Panc1 (cell line): Measurements from ENCODE around the gene MBTPS1. TPM values are rescaled to one million over a fixed set of nuclear protein-coding genes. Genes with fewer than 3 reads are reported as not detected.

Experiments used
- ATAC-seq: fragments of 200-7000 bp; cut with Tn5 transposase; 2 replicates; pipeline ENCODE4 v1.9.1; 2020; ENCODE audit warnings: mild to moderate bottlenecking, moderate library complexity
- BruUV-seq: library from RNA; stranded (reverse); fragments of 400-500 nt; replicated peaks from 2 replicates; lab custom pipeline; 2021; lab: Mats Ljungman, UMichigan
- CTCF ChIA-PET: fragments of 300-600 bp; sonication (Branson Sonifier 250); formaldehyde crosslinking; loops from one replicate; lab custom pipeline; 2022; ENCODE audit warnings: antibody characterized with exemption; lab: Charles Lee
- POLR2A ChIA-PET: fragments of 300-600 bp; sonication (Branson Sonifier 250); formaldehyde crosslinking; loops from one replicate; lab custom pipeline; 2022; ENCODE audit warnings: antibody characterized with exemption; lab: Charles Lee
- DNase-seq: peaks from one replicate; pipeline ENCODE4 v3.0.0-alpha.2; 2010; ENCODE audit warnings: low read depth, low spot score
- H3K27ac ChIP-seq: 2 replicates; pipeline ENCODE4 v1.5.1; 2011; ENCODE audit warnings: mild to moderate bottlenecking, low read length, inconsistent platforms
- H3K27me3 ChIP-seq: fragments of 200-500 bp; sonication (Bioruptor generic); 2 replicates; pipeline ENCODE4 v1.6.0; 2014; ENCODE audit warnings: low read length, inconsistent platforms; ENCODE audit not compliant: control insufficient read depth, insufficient read depth
- H3K36me3 ChIP-seq: fragments of 200-500 bp; sonication (Bioruptor generic); 2 replicates; pipeline ENCODE4 v1.5.1; 2014; ENCODE audit warnings: inconsistent platforms, mild to moderate bottlenecking, low read length, moderate library complexity; ENCODE audit not compliant: control insufficient read depth, insufficient read depth
- H3K4me1 ChIP-seq: 2 replicates; pipeline ENCODE4 v1.5.1; 2011; ENCODE audit warnings: inconsistent platforms, mild to moderate bottlenecking, low read length, moderate library complexity; ENCODE audit not compliant: control insufficient read depth, insufficient read depth
- H3K4me3 ChIP-seq, 2 experiments: 2 replicates each; pipeline ENCODE4 v1.5.1; 2011 to 2012; ENCODE audit warnings: low read depth in 2 of 2, low read length in 2 of 2, mild to moderate bottlenecking in 2 of 2, inconsistent platforms in 1 of 2, moderate library complexity in 1 of 2
- H3K9me3 ChIP-seq: fragments of 200-500 bp; sonication (Bioruptor generic); 2 replicates; pipeline ENCODE4 v1.5.1; 2014; ENCODE audit warnings: low read depth, mild to moderate bottlenecking, inconsistent platforms, low read length, moderate library complexity; ENCODE audit not compliant: control insufficient read depth, insufficient read depth
- POLR2AphosphoS5 ChIP-seq: IDR thresholded peaks from 2 replicates; pipeline ENCODE4 v1.6.1; 2012; ENCODE audit warnings: mild to moderate bottlenecking, low read depth, low read length, moderate library complexity
- SIN3A ChIP-seq: IDR thresholded peaks from 2 replicates; pipeline ENCODE4 v1.6.1; 2012; ENCODE audit warnings: low read depth, mild to moderate bottlenecking, low read length, moderate library complexity, borderline replicate concordance; ENCODE audit not compliant: insufficient read depth
- TCF7L2 ChIP-seq: IDR thresholded peaks from 2 replicates; pipeline ENCODE4 v1.6.1; 2011; ENCODE audit warnings: mild to moderate bottlenecking, low read depth, low read length, inconsistent platforms
- in situ Hi-C: cut with HindIII; loops from 2 replicates; pipeline ENCODE4 v1.10.0; 2016; ENCODE audit warnings: low sequenced_read_pairs, low pct_unique_long_range_greater_than_20kb
- intact Hi-C: fragments of 100-400 bp; cut with micrococcal nuclease; formaldehyde crosslinking; loops from one replicate; pipeline ENCODE4 v1.10.0; 2022; ENCODE audit not compliant: unreplicated experiment
- total RNA-seq: library from RNA; stranded (reverse); gene quantifications from one replicate; pipeline ENCODE4 v1.2.1, GENCODE V29; 2021; ENCODE audit not compliant: unreplicated experiment
- TF ChIP-seq, protein P1 (sequence below): fragments of 450-650 bp; IDR thresholded peaks from 2 replicates; pipeline ENCODE4 v1.5.1; 2017; ENCODE audit warnings: mild to moderate bottlenecking
- TF ChIP-seq, protein P2 (sequence below), 2 experiments: IDR thresholded peaks; 2 replicates each; pipeline ENCODE4 v1.6.1; 2011 to 2012; ENCODE audit warnings: low read depth in 2 of 2, control low read depth in 1 of 2, low read length in 1 of 2, mild to moderate bottlenecking in 1 of 2, moderate library complexity in 1 of 2; ENCODE audit not compliant: insufficient read depth in 1 of 2

The MBTPS1 gene
- total RNA-seq, 1 experiment from 2014 or later = 66.8 TPM

DNA sequence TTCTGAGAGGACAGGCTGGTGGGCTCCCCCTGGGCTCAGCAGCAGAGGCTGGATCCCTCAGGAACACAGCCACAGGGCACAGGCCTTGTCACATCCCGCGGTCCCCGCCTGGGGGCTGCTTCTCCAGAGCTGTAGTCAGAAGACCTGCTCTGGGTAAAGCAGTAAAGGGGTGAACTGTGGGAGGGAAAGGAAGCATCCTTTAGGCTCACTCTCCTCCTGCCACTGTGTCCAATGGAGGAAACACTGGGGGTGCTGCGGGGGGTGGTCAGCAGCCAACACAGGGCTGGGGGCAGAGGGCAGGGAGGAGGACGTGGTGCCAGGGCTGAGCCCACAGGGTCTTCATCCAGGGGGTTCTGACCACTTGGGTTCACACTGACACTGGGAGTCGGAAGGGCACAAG is 69.1 kb downstream of the MBTPS1 start:
- H3K4me1 ChIP-seq = no peaks in the 10 kb centered on the region
- DNase-seq (no peak), ATAC-seq (no peak)
- H3K36me3 ChIP-seq = no peaks in the 10 kb centered on the region
- TF ChIP-seq, protein P1, sequence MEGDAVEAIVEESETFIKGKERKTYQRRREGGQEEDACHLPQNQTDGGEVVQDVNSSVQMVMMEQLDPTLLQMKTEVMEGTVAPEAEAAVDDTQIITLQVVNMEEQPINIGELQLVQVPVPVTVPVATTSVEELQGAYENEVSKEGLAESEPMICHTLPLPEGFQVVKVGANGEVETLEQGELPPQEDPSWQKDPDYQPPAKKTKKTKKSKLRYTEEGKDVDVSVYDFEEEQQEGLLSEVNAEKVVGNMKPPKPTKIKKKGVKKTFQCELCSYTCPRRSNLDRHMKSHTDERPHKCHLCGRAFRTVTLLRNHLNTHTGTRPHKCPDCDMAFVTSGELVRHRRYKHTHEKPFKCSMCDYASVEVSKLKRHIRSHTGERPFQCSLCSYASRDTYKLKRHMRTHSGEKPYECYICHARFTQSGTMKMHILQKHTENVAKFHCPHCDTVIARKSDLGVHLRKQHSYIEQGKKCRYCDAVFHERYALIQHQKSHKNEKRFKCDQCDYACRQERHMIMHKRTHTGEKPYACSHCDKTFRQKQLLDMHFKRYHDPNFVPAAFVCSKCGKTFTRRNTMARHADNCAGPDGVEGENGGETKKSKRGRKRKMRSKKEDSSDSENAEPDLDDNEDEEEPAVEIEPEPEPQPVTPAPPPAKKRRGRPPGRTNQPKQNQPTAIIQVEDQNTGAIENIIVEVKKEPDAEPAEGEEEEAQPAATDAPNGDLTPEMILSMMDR = no peak
- TF ChIP-seq, protein P2, sequence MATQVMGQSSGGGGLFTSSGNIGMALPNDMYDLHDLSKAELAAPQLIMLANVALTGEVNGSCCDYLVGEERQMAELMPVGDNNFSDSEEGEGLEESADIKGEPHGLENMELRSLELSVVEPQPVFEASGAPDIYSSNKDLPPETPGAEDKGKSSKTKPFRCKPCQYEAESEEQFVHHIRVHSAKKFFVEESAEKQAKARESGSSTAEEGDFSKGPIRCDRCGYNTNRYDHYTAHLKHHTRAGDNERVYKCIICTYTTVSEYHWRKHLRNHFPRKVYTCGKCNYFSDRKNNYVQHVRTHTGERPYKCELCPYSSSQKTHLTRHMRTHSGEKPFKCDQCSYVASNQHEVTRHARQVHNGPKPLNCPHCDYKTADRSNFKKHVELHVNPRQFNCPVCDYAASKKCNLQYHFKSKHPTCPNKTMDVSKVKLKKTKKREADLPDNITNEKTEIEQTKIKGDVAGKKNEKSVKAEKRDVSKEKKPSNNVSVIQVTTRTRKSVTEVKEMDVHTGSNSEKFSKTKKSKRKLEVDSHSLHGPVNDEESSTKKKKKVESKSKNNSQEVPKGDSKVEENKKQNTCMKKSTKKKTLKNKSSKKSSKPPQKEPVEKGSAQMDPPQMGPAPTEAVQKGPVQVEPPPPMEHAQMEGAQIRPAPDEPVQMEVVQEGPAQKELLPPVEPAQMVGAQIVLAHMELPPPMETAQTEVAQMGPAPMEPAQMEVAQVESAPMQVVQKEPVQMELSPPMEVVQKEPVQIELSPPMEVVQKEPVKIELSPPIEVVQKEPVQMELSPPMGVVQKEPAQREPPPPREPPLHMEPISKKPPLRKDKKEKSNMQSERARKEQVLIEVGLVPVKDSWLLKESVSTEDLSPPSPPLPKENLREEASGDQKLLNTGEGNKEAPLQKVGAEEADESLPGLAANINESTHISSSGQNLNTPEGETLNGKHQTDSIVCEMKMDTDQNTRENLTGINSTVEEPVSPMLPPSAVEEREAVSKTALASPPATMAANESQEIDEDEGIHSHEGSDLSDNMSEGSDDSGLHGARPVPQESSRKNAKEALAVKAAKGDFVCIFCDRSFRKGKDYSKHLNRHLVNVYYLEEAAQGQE (IDR thresholded peaks at IDR 0.05; ENCODE audit: insufficient read depth in 1 of 2, low read depth in 2 of 2, low read length in 1 of 2) = no peak
- TF ChIP-seq SIN3A (no peak), TCF7L2 (no peak), POLR2AphosphoS5 (no peak)
- H3K4me3 ChIP-seq = no peak overlapping the region
- H3K27me3 ChIP-seq = no peaks in the 10 kb centered on the region
- no peak overlapping the region for H3K27ac ChIP-seq
- in situ Hi-C loops (no loop called here), intact Hi-C loops (no loop called here)
- no TSS peak for BruUV-seq
- CTCF ChIA-PET = no interaction called here
- H3K9me3 ChIP-seq = no peaks in the 10 kb centered on the region
- POLR2A ChIA-PET = no interaction called here

DNA sequence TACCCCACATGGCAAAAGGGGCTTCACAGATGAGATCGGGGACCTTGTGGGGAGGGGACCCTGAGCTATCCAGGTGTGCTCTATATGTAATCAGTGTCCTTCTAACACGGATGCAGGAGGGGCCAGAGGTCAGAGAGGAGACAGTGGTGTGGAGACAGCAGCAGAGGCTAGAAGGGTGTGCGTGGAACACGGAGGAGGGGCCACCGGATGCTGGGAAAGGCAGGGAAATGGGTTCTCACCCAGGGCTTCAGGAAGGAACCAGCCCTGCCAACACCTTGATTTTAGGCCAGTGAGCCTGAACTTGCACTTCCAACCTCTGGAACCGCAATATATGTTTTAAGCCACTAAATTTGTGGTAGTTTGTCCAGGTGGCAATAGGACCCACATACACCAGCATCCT is 69.5 kb downstream of the MBTPS1 start:
- Histone ChIP-seq H3K4me1 (no peaks in the 10 kb centered on the region), H3K36me3 (no peaks in the 10 kb centered on the region), H3K9me3 (no peaks in the 10 kb centered on the region), H3K27ac (no peak overlapping the region), H3K4me3 (no peak overlapping the region), H3K27me3 (no peaks in the 10 kb centered on the region)
- intact Hi-C loops (no loop called here), in situ Hi-C loops (no loop called here)
- ChIA-PET CTCF (no interaction called here), POLR2A (no interaction called here)
- BruUV-seq = no TSS peak
- no peak for ATAC-seq
- TF ChIP-seq, protein P1 = no peak
- no peak for TF ChIP-seq TCF7L2
- TF ChIP-seq SIN3A = no peak
- DNase-seq = no peak
